GM12875 (cell line): ENCODE results near the gene EPHB2.

Experiments used
- H3K4me3 ChIP-seq: one replicate; pipeline ENCODE4 v1.5.1; 2011; ENCODE audit warnings: low read depth, low read length, control low read depth
- TF ChIP-seq, protein P1 (sequence below): IDR thresholded peaks from 2 replicates; pipeline ENCODE4 v1.5.1; 2011; ENCODE audit warnings: low read depth, mild to moderate bottlenecking, control low read depth, inconsistent platforms, low read length, moderate library complexity, borderline replicate concordance; ENCODE audit not compliant: insufficient read depth

EPHB2 gene

DNA sequence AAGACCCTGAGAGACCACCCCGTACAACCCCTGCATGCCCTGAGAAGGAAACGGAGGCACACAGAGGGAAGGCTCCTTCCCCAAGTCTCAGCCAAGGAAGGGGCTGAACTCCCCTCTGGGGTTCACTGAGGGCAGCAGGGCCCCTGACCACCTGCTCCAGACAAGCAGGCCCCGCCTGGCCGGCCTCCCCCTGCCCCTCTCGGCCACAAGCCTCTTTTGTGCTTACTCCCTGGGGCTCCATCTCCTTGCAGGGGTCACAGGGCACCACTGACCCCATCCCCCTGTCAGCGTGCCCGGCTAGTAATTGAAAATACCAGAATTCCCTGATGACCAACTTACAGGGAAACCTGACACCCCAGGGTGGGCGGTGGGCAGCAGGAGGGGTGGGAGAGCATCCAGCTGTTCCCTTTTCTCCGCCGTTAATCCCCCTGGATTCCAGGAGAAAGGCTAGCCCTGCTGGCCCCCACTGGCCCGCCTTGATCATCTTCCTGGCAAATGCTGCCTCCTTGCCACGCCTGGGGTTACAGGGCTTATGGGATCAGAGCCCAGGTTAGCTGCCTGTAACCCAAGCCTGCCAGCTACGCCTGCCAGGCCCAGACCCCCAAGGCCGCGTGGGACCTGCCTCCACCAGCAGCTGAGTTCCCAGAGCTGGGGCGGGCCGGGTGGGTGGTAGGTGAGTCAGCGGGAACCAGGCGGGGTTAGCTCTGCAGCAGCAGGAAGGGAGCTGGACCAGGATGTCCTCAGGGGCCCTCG is 165.9 kb downstream of the EPHB2 start:
- no peak overlapping the region for H3K4me3 ChIP-seq
- TF ChIP-seq, protein P1, sequence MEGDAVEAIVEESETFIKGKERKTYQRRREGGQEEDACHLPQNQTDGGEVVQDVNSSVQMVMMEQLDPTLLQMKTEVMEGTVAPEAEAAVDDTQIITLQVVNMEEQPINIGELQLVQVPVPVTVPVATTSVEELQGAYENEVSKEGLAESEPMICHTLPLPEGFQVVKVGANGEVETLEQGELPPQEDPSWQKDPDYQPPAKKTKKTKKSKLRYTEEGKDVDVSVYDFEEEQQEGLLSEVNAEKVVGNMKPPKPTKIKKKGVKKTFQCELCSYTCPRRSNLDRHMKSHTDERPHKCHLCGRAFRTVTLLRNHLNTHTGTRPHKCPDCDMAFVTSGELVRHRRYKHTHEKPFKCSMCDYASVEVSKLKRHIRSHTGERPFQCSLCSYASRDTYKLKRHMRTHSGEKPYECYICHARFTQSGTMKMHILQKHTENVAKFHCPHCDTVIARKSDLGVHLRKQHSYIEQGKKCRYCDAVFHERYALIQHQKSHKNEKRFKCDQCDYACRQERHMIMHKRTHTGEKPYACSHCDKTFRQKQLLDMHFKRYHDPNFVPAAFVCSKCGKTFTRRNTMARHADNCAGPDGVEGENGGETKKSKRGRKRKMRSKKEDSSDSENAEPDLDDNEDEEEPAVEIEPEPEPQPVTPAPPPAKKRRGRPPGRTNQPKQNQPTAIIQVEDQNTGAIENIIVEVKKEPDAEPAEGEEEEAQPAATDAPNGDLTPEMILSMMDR: no peak

DNA sequence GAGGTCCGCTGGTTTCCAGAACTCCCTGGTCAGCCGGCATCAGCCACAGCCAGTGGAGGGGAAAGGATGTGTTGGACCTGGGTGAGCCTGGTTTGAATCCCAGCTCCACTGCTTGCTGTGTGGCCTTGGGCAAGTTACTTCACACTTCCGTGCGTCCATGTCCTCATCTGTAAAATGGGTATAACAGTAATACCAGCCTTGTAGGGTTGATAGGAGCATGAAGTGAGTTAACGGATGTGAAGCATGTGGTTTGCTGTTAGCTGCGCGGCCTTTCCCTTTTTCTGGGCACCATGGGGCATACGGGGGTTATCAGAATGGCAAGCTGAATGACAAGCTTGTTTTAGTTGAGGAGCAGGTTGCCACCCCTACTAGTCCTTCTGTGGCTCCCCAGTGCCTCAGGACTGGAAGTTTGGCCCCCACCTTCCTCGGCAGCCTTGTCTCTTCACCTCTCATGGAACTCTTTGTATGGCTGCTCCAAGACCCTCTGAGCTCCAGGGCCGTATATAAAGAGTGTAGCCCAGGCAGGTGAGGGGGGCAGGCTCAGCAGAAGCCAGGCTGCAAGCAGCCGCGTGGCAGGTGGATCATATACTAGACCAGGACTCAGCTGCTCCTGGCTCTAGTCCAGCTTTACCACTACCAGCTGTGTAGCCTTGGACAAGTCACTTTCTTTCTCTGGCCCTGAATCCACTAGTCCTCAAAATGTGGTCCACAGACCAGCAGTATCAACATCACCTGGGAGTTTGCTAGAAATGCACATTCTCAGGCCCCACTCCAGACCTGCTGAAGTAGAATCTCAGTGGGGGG is 166.7 kb downstream of the EPHB2 start:
- TF ChIP-seq, protein P1: no peak
- H3K4me3 ChIP-seq: no peak overlapping the region

DNA sequence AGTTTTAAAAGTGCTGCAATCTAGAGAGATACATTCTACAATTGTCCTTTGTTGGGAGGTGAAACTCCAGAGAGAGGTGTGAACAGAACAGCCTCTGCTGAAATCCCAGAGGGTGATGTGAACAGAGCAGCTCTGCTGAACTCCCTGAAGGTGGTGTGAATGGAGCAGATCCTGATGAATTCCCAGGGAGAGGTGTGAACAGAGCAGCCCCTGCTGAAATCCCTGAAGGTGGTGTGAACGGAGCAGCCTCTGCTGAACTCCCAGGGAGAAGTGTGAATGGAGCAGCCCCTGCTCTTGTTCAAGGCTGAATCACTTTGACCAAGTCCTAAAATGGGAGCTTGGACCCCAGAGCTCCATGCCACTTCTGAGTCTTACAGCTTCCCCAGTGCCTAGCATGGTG is 167.3 kb downstream of the EPHB2 start:
- no peak overlapping the region for H3K4me3 ChIP-seq
- TF ChIP-seq, protein P1: no peak

DNA sequence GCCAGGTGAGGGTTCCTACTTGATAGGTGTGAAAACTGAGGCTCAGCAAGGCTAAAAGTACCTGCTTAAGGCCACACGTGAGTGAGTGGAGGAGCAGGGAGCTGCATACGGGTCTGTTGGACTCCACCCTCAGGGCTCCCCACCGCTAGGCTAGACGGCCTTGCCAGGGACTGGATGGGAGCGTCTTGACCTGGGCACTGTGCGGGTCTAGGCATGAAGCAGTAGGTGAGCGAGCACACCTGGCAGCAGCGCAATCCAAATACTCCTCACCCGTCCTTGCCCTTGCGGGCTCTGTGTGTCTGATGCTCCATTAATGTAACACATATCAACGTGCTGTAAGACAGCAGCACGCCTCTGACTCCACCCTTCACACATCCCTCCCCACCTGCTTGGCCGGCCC is 168.0 kb downstream of the EPHB2 start:
- H3K4me3 ChIP-seq: no peak overlapping the region
- TF ChIP-seq, protein P1: no peak

DNA sequence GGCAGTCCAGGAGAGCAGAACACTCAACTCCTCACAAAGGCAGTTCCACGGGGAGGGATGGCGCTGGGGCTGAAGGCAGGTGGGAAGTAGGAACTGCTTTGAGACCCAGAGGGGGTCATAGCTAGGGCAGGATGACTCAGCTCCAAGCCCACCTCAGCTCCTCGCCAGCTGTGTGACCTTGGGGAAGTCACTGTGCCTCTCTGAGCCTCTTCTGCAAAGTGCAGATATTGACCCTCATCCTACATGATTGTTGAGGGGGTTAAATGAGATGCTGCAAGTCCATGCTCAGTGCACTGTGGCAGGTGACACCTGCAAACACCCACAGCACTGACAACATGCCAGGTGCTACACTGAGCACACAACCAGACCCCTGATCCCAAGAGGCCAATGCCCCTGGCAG is 168.8 kb downstream of the EPHB2 start:
- TF ChIP-seq, protein P1: no peak
- H3K4me3 ChIP-seq: no peak overlapping the region

DNA sequence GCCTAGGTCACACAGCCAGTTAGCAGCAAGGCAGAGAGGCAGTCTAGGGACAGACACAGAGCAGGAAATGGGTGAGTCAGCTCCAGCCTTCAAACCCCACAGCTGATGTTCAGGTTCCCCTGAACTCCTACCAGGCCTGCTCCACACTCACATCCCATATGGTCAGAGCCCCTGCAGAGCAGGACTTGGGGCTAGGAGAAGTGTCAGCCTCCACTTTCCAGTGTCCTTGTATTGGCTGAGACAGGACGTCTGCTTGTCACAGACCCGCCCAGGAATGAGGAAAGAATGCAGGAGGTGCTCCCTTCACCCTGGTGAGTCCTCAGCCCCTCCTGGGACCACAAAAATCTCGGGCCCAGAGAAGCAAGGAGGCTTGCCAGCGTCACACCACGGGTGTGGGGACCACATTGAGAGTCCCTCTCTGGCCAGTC is 169.5 kb downstream of the EPHB2 start:
- TF ChIP-seq, protein P1: no peak

More for the DNA sequence above, 169.5 kb downstream of the EPHB2 start:
- H3K4me3 ChIP-seq: no peak overlapping the region
